HG03196 (cell line): ENCODE data around the gene CACNA1E.
"Not testable (repeated sequence)": the region's sequence is repeated elsewhere in the genome, so short reads cannot be mapped to it uniquely, and the experiment has no call there.

Source experiments
- ATAC-seq: cut with Tn5 transposase; IDR thresholded peaks from one replicate; pipeline ENCODE4 v1.9.1; 2021; ENCODE audit not compliant: unreplicated experiment

CACNA1E gene

GRCh38 chr1:181798191-181798926, 315.0 kb downstream of the CACNA1E start:
- ATAC-seq: no peak

- no peak for ATAC-seq
These were observed 318.3 kb downstream of the CACNA1E start for GRCh38 chr1:181801617-181802016.

- no peak for ATAC-seq
These were observed 319.1 kb downstream of the CACNA1E start for GRCh38 chr1:181802466-181802865.

GRCh38 chr1:181803421-181803820, 320.1 kb downstream of the CACNA1E start:
- ATAC-seq: no peak

- ATAC-seq: no peak
These were observed 321.7 kb downstream of the CACNA1E start for GRCh38 chr1:181804989-181805388.

- ATAC-seq: no peak
These were observed 323.4 kb downstream of the CACNA1E start for GRCh38 chr1:181806746-181807145.

DNA sequence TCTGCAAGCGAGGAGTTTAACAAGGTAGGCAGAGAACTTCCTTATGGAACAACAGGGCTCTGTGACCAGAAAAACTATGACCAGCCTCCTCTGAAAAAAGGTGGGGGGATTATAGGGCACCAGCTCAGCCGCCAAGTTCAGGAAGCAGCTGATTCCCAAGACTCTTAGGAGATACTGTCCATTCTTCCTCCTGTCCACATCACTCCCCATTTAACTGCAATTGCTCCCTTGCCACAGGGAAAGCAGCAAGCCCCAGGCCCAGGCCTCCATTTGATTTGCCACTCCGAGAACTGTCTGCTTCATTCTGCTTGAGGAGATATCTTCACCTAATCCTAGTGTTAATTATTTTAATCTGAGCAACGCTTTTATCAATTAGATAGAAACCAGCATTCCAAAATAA, 323.9 kb downstream of the CACNA1E start:
- ATAC-seq: no peak

DNA sequence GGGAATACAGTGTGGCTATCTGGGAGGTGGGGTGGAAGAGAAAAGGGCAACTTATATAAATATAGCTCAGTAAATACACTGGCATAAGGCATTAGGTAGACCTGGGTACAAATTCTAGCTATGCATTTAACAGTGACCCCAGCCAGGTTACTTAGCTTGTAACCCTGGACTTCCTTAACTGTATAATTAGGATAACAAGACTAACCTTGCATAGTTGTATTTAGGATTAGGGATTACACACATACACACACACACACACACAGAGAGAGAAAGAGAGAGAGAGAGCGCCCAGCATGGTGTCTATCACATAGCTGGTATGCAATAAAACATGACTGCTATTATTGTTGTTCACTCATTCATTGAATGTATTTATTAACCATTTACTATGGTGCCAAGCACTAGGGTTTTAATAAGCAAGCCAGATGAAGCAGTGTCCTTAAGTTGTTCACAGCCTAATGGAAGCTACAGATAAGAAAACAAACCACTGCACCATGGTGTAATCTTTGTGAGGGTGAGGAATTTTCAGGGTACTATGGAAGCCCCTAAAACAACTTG, 326.8 kb downstream of the CACNA1E start:
- ATAC-seq: no peak

DNA sequence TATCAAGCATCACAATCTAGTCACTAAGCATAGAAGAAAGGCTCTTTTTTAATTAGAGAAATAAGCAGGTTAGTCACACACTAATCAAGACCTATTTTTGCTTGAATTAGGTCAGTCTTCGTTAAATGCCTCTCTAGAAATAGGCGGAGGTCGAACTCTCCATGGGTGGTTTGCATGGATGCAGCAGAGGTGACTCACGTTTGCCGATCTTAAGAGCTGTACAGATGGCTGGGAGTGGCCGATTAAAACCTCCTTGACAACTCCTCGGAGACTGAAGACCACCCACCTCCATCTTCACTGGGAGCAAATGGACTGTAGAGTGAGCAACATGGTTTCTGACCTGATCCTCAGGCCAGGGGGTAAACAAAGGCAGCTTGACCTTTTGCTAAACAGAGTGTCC, 328.9 kb downstream of the CACNA1E start:
- ATAC-seq: no peak

DNA sequence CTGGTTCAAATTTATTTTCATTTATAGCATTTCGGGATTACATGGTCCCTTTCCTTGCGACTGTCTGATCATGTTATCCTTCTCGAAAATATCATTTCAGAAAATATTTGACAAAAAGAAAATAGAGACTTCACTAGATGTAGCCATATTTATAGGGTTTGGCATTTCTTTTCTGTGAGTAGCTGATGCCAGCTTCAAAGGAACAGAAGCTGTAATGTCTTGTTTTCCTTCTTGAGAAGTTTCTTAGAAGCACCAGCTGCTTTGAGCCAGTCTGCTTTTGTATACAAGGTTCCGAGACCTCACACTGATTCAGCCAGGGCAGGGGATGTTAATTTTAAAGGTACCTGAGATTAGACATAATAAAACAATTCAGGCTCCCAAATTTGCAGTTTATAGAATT, 329.9 kb downstream of the CACNA1E start:
- ATAC-seq: no peak

GRCh38 chr1:181816608-181817007, 333.3 kb downstream of the CACNA1E start:
- no peak for ATAC-seq

GRCh38 chr1:181817091-181817490, 333.8 kb downstream of the CACNA1E start:
- ATAC-seq: no peak

DNA sequence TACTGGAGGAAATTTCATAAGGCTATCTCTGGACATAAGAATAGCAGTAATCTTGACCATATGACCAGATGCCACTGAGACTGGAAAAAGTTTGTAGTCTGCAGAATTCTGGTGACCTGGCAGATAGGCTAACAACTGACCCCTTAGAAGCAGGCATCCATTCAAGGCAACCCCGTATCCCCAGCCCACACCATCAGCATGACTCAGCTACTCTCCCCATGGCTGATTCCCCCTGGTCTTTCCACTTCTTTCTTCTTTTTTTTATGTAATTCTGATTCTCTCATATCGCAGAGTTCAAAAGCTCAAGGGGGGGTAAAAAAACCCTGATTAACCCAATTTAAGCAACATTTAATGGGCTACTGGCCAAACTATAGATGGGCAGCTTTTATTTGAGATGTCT, 335.1 kb downstream of the CACNA1E start:
- no peak for ATAC-seq

- no peak for ATAC-seq
These were observed 335.6 kb downstream of the CACNA1E start for GRCh38 chr1:181818943-181819342.

- no peak for ATAC-seq
These were observed 338.4 kb downstream of the CACNA1E start for GRCh38 chr1:181821701-181822100.

DNA sequence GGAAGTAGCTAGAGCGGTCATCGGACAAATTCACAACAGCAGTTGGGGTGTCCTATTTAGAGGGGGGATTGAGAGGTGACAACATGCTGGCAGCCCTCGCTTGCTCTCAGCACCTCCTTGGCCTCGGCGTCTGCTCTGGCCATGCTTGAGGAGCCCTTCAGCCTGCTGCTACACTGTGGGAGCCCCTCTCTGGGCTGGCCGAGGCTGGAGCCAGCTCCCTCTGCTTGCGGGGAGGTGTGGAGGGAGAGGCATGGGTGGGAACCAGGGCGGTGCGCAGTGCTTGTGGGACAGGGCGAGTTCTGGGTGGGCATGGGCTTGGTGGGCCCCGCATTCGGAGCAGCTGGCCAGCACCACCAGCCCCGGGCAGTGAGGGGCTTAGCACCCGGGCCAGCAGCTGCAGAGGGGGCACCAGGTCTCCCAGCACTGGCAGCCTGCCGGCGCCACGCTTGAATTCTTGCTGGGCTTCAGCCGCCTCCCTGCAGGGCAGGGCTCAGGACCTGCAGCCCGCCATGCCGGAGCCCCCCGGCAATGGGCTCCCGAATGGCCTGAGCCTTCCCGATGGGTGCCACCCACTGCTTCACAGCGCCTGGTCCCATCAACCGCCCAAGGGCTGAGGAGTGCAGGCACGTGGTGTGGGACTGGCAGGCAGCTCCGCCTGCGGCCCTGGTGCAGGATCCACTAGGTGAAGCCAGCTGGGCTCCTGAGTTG, 349.0 kb downstream of the CACNA1E start:
- not testable (repeated sequence) for ATAC-seq

GRCh38 chr1:181846001-181846645, 362.8 kb downstream of the CACNA1E start:
- ATAC-seq: no peak

DNA sequence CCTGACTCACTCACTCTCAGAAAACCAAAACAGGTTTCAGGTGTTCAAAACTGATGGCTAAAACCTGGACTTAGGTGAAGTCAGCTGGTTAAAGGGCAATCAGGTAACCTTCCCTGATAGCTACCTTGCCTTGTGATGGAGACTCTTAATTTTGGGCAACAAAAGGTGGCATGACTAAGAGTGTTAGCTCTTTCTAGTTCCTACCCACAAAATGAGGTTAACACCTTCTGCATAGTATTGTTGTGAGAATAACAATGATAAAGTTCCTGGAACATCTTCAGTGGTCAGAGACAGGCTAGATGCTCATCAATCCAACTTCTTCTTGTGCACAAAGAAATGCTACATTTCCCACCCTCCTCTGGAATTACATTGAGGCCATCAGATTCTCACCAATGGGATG, 363.4 kb downstream of the CACNA1E start:
- no peak for ATAC-seq

DNA sequence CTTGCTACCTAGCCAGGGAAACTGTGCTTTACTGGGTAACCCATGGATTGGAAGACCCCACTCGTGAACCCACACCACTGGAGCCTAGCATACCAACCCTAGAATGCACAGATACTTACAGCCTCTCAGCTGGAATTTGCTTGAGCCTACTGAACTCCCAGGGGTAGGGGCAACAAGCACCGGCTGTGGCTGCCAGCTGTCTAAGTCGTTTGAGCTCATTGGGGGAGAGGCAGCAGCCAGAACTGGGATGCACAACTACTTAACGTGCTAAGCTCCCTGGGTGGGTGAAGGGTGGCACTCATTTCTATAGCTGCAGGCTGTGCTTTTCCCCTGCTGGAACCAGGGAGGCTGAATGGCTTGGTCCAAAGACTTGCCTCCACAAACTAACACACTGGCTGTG, 365.8 kb downstream of the CACNA1E start:
- no peak for ATAC-seq

GRCh38 chr1:181854212-181854611, 370.9 kb downstream of the CACNA1E start:
- ATAC-seq: not testable (repeated sequence)

- no peak for ATAC-seq
These were observed 372.1 kb downstream of the CACNA1E start for GRCh38 chr1:181855380-181855779.
